PC-9 (cell line): Measurements from ENCODE around the gene ZBTB7A.

Experiments used
- EZH2 ChIP-seq: fragments of 200-600 bp; sonication (generic); IDR thresholded peaks from 2 replicates; pipeline ENCODE4 v1.8.0; 2017; ENCODE audit warnings: antibody characterized with exemption, low read depth
- TF ChIP-seq, protein P1 (sequence below): fragments of 200-600 bp; sonication (generic); conservative IDR thresholded peaks from 2 replicates; pipeline ENCODE4 v1.6.1; 2017; ENCODE audit warnings: mixed run types, antibody characterized with exemption, mild to moderate bottlenecking, moderate library complexity

DNA sequence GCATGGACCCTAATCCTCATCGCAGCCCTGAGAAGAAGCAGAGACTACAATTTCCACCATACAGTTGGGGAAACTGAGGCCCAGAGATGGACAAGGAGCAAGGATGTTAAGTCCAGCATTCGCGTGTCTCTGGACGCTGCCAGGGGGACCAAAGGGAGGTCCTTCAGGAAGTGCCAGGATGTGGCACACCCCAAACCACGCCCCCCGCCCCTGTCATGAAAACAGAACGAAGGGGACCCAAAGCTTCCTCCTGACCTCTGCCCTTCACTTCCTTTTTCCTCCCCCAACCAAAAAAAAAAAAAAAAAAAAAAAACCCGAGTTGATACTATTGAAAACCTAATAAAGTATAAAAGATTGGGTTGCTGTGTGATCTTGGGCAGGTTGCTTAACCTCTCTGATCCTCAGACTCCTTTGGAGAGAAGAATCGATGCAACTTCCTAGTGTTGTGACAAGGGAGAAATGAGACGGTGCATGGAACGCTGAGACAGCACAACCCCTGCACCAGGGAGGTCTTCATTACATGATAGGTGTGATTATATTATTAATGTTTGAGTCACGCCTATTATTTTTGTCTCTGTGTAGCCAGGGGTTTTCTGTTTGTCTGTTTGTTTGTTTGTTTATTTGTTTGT, 2.7 kb upstream of the ZBTB7A start:
- TF ChIP-seq, protein P1, sequence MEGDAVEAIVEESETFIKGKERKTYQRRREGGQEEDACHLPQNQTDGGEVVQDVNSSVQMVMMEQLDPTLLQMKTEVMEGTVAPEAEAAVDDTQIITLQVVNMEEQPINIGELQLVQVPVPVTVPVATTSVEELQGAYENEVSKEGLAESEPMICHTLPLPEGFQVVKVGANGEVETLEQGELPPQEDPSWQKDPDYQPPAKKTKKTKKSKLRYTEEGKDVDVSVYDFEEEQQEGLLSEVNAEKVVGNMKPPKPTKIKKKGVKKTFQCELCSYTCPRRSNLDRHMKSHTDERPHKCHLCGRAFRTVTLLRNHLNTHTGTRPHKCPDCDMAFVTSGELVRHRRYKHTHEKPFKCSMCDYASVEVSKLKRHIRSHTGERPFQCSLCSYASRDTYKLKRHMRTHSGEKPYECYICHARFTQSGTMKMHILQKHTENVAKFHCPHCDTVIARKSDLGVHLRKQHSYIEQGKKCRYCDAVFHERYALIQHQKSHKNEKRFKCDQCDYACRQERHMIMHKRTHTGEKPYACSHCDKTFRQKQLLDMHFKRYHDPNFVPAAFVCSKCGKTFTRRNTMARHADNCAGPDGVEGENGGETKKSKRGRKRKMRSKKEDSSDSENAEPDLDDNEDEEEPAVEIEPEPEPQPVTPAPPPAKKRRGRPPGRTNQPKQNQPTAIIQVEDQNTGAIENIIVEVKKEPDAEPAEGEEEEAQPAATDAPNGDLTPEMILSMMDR = no peak
- no peak for TF ChIP-seq EZH2
